GM04503 (cell line): ENCODE measurements around the gene MCM5.

Experiments used
- DNase-seq: peaks from one replicate; pipeline ENCODE4 v3.0.0-alpha.2; 2012; ENCODE audit warnings: low read depth

The MCM5 gene

GRCh38 chr22:35399678-35400500 lies at the start of gene MCM5:
MCM5 (plus strand) TSS chr22:35400140; CDS start chr22:35400439, 299 bp downstream.
- peak; percentile 83 for DNase-seq

GRCh38 chr22:35350539-35351503 lies 49.1 kb upstream of the MCM5 start:
- peak; percentile 51 for DNase-seq

DNA sequence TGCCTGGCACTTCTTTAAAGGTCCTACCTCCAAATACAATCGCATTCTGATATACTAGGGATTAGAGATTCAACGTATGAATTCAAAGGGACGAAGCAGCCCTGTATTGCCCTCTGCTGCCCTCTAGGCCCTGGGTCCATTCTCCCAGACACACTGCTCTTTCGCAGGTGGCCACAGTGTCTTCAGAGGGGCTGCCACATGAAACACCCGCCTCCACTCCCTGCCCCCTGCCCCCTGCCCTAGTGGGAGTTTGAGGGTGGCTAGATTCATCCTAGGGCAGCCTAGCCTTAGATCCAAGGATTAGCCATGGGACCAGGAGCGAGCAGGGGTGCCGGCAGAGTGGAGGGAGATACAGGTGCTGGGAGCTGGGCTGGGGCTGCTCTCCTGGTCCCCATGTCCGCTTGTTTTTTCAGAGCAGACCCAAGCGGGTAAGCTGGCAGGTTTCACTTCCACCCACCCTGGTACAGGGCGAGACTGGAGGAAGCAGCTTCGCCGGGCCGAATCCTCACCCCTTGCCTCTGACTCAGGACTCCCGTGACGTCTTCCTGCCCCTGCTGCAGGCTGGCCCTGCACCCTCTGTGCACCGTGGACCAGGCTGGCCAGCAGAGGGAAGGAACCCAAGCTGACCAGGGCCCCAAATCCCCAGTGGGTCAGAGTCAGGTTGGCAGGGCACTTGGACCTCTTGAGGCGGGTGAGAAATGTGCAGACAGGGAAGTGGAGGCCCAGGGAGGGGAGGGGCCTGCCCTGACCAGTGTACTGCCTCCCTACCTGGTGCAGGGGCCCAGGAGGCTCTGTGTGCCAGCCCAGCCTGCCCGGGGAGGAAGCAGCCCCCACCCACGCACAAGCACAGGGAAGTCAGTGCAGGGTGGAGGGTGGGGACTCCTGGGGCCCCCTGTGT lies 47.5 kb upstream of the MCM5 start:
- DNase-seq = no peak

DNA sequence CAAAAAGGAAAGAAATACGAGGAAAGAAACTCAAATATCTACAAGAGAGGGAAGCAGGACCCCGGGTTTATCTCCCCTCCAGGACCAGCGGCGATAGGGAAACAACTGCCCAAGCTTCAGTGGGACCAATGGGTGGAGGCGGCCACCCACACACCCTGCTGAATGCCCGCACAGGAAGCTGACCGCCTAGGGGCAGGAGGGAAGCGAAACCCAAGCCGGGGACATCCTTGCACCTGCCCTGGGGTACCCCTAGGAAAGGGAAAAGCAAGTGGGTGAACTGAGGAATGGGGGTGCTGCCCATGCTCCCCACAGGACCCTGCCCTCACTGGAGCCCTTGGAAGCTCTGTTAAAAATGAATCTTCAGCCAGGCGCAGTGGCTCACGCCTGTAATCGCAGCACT lies 46.6 kb upstream of the MCM5 start:
- no peak for DNase-seq

GRCh38 chr22:35354068-35354467 lies 45.9 kb upstream of the MCM5 start:
- no peak for DNase-seq

DNA sequence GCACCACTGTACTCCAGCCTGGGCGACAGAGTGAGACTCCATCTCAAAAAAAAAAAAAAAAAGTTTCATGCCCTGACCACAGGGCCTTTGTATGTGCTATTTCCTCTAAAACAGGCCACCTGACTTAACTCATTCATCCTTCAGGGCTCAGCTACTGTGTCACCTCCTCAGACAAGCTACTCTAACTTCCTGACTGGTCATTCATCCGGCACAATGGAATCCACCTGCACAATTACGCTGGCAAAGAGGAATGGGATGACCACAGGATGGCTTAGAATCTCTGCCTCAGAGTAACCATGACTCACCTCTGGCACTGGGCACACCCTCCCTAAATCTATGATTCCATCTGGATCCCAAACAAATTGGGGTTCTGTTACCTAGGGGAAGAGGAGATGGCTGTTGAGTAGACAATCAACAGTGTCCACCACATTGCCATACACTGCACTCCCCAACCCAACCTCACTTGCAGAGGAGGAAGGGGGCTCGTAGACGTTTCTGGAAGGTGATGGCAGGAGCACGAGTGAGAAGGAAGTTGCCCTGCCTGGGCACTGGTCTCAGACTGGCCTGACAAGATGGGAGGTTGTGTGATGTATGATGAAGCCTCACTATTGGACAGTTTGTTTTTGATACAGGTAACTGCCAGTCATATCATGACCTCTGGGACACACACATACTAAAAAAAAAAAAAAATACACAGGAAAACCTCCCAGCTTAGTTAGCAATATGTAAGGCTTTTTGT lies 41.9 kb upstream of the MCM5 start:
- DNase-seq = no peak

GRCh38 chr22:35359380-35360065 lies 40.4 kb upstream of the MCM5 start:
- DNase-seq = no peak

DNA sequence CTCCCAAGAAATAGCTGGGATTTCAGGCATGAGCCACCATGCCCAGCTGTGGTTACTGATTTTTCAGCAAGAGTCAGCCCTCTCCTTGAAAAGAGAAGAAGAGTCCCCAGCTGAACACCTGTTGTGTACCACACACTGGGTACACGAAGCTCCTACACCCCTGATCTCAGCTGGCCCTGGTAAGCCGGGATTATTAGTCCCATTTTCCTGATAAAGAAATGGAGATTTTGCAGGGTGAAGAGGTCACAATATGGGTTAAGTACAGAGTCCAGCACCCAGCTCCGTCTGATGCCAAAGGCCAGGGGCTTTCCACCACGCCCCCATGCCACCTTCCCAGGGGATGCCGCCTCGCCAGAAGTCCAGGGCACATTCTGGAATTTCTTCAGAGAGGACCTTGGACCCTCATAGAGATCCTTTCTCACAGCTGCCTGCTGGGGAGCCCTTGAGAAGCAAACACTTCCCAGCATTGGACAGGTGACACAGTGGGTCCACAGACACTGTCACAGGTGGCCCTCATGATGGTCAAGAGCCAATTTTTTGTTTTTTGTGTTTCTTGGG lies 38.9 kb upstream of the MCM5 start:
- DNase-seq = no peak

GRCh38 chr22:35363566-35364086 lies 36.3 kb upstream of the MCM5 start:
- DNase-seq = no peak

GRCh38 chr22:35364230-35364629 lies 35.7 kb upstream of the MCM5 start:
- DNase-seq = peak; percentile 40

GRCh38 chr22:35367331-35367886 lies 32.5 kb upstream of the MCM5 start:
- DNase-seq = no peak

DNA sequence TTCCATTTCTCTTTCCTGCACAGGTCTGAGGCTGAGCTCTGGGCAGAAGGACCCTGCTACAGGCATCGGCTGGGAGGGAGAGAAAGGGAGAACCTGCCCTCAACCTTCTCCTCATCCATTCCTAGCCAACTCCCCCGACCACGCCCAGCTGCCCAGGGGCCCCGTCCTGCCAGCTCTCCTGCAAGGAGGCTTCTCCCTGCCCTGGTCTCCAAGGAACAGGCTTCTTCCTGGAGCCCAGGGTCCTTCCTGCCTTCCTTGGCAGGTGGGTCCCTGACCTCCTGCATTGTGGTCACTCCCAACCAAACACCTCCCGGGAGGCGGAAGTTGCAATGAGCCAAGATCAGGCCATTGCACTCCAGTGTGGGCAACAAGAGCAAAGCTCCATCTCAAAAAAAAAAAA lies 31.6 kb upstream of the MCM5 start:
- no peak for DNase-seq

DNA sequence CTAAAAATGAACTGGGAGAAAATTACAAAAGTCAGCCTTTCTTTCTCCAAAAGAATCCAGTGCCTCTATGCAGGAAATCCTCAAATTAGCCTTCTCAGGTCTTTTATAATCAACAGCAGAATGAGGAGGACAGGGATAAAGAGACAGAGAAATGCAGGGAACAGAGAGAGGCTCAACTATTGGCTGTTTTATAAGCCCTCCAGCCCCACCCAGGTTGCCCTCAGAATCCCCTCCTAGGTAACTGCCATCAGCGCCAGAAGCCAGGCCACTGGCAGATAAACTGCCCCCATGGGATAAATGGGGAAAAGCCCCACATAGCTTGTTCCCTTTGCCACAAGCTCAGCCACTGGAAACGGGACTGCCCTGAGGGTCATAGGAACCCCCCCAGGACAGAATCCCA lies 29.9 kb upstream of the MCM5 start:
- DNase-seq = no peak

GRCh38 chr22:35373781-35374180 lies 26.2 kb upstream of the MCM5 start:
- no peak for DNase-seq

DNA sequence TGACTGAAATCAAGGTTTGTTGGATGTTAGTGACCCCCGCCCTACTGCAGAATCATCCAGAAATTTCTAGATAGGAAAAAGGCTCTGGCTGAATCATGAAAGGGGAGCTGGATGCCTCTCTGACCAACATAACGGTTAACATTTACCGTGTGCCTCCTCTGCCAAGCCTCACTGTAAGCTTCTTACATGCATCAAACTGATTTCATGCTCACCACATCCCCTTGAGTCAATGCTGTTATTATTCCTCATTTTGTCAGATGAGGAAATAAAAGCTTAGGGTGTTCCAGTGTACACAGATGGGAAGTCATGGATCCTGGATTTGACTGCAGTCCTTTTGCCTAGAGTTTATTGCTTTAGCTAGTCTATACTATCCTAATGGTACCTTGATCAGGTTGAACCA lies 24.9 kb upstream of the MCM5 start:
- DNase-seq = peak; percentile 42

DNA sequence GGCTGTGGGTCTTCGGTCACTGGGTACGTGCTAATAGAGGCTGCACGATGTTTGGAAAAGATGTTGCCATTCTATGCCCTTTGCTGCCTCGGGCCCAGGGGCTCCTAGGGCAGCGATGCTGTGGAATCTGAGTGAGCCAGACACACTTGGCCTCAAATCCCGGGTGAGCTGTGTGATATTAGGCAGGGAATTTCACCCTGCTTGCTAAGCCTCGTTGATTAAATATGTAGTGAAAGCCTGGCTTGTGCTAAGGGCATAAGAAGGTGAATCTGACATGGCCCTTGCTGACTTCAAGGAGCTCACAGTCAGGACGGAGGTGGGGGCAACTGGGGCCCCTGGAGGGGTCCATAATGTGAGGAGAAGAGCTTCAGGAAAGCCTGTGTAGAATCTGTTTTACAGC lies 24.4 kb upstream of the MCM5 start:
- DNase-seq = no peak

DNA sequence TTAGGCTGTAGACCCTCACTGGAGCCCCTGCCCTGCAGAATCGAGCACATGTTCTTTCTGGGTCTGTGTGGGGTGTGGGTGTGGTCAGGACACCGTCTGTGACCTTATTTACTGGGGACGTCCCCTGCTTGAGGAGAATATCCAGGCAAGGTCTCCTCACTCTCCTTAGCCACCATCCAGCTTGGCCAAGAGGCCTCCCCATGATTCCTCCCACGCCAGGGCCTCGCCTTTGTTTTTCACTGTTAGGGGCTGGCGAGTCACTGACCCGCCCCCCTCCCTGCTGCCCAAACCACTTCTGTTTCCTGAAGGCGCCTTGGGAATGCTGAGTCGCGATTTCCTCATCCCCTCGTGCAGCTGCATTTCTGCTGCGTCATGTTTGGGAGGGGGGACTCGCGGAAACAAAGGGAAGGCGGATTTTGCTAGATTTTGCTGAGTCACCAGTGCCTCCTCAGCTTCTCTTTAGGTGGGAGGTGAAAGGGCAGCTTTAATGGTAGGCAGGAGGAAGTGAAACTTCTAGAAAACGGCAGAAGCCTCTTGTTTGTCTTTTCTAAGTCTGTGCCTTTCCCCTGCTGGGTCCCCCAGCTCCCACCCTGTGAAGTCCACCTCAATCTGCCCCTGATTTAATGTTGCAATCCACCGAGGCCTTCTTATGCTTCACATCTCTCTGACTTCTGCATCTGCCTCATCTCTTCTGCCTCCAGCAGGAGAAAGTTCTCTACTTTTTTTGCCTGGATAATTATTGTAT lies 23.0 kb upstream of the MCM5 start:
- peak; percentile 93 for DNase-seq

- DNase-seq = no peak
Observed at GRCh38 chr22:35377735-35378134, 22.2 kb upstream of the MCM5 start.

- DNase-seq = no peak
Observed at GRCh38 chr22:35378621-35379020, 21.3 kb upstream of the MCM5 start.
